DMS 273 treated with DMSO at 0.1 percent for 48 hours (cell line): ENCODE data around the gene TBX19.

ENCODE experiments used
- DNase-seq: peaks from one replicate; lab custom pipeline; 2025; lab: John Stamatoyannopoulos, UW

The TBX19 gene

GRCh38 chr1:168281603-168282325 lies 1.1 kb downstream of the TBX19 start:
- no peak for DNase-seq

- no peak for DNase-seq
Observed at GRCh38 chr1:168285521-168285790, 4.8 kb downstream of the TBX19 start.

- DNase-seq, result no peak
Observed at GRCh38 chr1:168285971-168286927, 5.6 kb downstream of the TBX19 start.

- no peak for DNase-seq
Observed at GRCh38 chr1:168287237-168287664, 6.6 kb downstream of the TBX19 start.

GRCh38 chr1:168288311-168289052 lies 7.8 kb downstream of the TBX19 start:
- DNase-seq, result no peak

- DNase-seq, result no peak
Observed at GRCh38 chr1:168291222-168291837, 10.7 kb downstream of the TBX19 start.

- no peak for DNase-seq
Observed at GRCh38 chr1:168293356-168293755, 12.7 kb downstream of the TBX19 start.

- no peak for DNase-seq
Observed at GRCh38 chr1:168295411-168296114, 14.9 kb downstream of the TBX19 start.

- no peak for DNase-seq
Observed at GRCh38 chr1:168297019-168297730, 16.5 kb downstream of the TBX19 start.

GRCh38 chr1:168298446-168298845 lies 17.8 kb downstream of the TBX19 start:
- no peak for DNase-seq

GRCh38 chr1:168300626-168301025 lies 19.9 kb downstream of the TBX19 start:
- DNase-seq, result no peak

GRCh38 chr1:168301664-168302320 lies 21.1 kb downstream of the TBX19 start:
- DNase-seq, result no peak

- no peak for DNase-seq
Observed at GRCh38 chr1:168303716-168304540, 23.3 kb downstream of the TBX19 start.

- DNase-seq, result peak; percentile 81
Observed at GRCh38 chr1:168304865-168305264, 24.2 kb downstream of the TBX19 start.

- no peak for DNase-seq
Observed at GRCh38 chr1:168312718-168313604, 32.3 kb downstream of the TBX19 start.

GRCh38 chr1:168316142-168316541 lies 35.5 kb downstream of the TBX19 start:
- DNase-seq, result no peak

- no peak for DNase-seq
Observed at GRCh38 chr1:168317309-168317708, 36.6 kb downstream of the TBX19 start.

GRCh38 chr1:168319691-168320090 lies 39.0 kb downstream of the TBX19 start:
- DNase-seq, result no peak
